Adipose tissue (tissue), 3 donors: Measurements from ENCODE around the gene CACNB1. TPM values are rescaled to one million over a fixed set of nuclear protein-coding genes. Genes with fewer than 3 reads are reported as not detected.

Source experiments
- H3K27ac ChIP-seq: one replicate; pipeline ENCODE4 v1.5.1; 2013; ENCODE audit warnings: low read depth, low read length
- WGBS, 3 donors: extraction: QIAGEN DNeasy Blood & Tissue Kit; methylation state at CpG; one replicate each; pipeline ENCODE4 v1.1.7; 2013; 5-methylcytosine and 5-hydroxymethylcytosine counted together
- polyA plus RNA-seq, 3 donors: library from polyadenylated mRNA; stranded (reverse); fragments of 200-250 nt; gene quantifications; one replicate each; pipeline ENCODE4 v1.2.3, GENCODE V29; 2013
- donor health status: healthy with polysubstance abuse.
- donor health status: Bipolar disorder and iron deficiency.
- donor health status: healthy.

CACNB1 gene
- polyA plus RNA-seq, 3 donors: 1.4 to 4.6 (median 1.5) TPM

GRCh38 chr17:39229274-39229913 lies 31.9 kb upstream of the CACNB1 start:
- 44 to 62% (median 48%) methylated on average over 11 of the region's 11 CpGs for WGBS, 3 donors
- no peak overlapping the region for H3K27ac ChIP-seq

GRCh38 chr17:39227364-39227919 lies 30.0 kb upstream of the CACNB1 start:
- H3K27ac ChIP-seq: no peak overlapping the region
- whole genome bisulfite sequencing, 3 donors: 69 to 73% (median 70%) methylated on average over 2 of the region's 2 CpGs

GRCh38 chr17:39225959-39226683 lies 28.7 kb upstream of the CACNB1 start:
- WGBS, 3 donors: 14 to 15% (median 14%) methylated on average over 24 of the region's 24 CpGs

DNA sequence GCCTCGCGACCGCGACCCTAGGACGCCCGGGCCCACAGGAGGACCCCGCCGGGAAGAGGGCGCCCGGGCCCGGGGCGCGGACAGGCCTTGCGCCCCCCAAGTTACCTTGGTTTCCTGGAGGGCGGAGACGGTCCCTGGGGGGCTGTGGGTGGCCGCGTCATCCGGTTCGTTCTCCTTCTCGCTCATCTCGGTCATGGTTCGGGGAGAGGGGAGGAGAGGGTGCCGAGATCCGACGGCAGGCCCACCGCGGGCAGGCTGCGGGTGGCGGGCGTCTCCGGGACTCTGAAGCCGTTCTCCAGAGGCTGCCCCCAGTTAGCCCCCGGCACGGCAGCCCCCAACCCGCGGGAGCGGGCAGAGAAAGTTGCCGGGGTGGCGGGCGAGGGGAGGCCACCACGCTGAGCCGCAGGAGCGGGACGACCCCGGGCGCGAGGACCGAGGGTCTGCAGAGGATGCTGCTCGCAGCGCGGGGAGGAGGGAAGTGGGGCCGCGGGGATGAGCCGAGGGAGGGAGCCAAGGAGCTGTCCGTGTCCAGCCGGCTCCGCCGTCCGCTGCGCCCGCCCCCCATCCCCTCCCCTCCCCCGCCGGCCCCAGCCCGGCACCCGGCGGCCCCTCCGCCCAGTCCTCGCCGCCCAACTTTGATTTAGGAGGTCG lies 28.0 kb upstream of the CACNB1 start, which contains the start of gene STAC2:
Gene STAC2, minus strand, starts transcription at position 638 of the 651 bp plus-strand sequence. Its CDS starts 443 bp downstream, at position 195.
- no peak within 1 kb of the TSS for H3K27ac ChIP-seq
- 1% methylated on average over 43 to 71 of the region's 71 CpGs for WGBS, 3 donors

More at GRCh38 chr17:39225959-39226683, 28.7 kb upstream of the CACNB1 start:
- no peak overlapping the region for H3K27ac ChIP-seq

DNA sequence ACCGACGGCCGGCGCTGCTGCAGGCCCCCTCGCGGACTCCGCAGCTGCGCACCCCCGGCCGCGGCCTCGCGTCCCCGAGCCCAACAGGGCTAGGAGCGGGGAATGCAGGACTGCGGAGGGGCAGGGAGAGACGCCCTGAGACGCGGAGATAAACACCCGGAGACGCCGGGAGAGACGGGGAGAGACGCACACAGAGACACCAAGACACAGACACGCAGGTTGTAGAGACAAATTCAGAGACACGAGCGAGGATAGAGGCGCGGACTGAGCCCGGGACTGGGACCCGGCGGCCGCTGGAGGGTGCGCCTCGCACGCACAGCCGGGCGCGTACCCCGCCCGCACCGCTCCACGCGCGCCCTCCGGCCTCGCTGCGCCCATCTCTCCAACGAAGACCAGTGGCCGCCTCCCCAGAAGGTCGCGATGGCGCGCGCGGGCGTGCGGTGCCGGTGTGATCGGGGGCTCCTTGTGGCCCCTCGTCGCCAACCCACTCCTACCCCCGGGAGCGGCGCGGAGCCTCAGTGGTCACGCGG lies 27.4 kb upstream of the CACNB1 start:
- no peak overlapping the region for H3K27ac ChIP-seq
- 2% methylated on average over 54 to 68 of the region's 68 CpGs for WGBS, 3 donors

DNA sequence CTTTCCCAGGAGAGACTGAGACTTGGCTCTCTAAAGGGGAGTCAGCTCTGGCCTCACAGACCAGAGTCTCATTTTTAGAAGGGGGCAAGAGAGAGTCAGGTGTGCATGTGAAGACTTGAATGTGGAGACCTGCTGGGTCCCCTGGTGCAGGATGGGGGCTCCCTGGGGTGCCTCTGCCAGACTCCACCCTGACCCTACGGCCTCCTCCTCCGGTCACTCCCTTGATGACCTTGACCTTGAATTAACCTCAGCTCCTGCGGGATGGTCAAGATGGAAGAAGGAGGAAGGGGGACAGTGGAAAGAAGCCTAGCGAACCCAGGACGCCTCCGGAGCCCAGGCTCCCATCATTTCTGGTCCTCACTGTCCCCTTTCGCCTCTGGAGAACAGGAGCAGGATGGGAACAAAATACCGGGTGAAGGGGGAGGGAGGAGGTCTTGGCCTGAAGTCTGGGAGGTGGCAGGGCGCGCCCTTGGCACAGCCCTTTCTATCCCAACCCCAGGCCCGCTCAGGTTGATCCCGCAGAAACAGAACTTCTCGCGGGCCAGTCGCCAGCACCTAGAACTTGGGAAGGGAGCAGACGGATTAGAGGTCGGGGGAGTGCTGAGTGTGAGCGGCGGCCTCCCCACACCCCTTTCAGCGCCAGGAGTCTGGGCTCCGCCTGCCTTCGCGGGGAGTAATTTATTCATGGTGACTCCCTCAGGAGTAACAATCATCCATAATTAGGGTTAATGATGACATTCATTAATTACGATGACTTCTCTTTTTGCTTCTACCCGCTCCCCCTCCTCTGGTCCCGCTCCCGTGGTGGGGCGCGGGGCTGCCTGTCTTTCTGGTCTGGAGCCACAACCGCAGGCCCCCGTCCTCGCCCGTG lies 26.7 kb upstream of the CACNB1 start:
- WGBS, 3 donors: 21 to 40% (median 37%) methylated on average over 33 of the region's 33 CpGs
- no peak overlapping the region for H3K27ac ChIP-seq

DNA sequence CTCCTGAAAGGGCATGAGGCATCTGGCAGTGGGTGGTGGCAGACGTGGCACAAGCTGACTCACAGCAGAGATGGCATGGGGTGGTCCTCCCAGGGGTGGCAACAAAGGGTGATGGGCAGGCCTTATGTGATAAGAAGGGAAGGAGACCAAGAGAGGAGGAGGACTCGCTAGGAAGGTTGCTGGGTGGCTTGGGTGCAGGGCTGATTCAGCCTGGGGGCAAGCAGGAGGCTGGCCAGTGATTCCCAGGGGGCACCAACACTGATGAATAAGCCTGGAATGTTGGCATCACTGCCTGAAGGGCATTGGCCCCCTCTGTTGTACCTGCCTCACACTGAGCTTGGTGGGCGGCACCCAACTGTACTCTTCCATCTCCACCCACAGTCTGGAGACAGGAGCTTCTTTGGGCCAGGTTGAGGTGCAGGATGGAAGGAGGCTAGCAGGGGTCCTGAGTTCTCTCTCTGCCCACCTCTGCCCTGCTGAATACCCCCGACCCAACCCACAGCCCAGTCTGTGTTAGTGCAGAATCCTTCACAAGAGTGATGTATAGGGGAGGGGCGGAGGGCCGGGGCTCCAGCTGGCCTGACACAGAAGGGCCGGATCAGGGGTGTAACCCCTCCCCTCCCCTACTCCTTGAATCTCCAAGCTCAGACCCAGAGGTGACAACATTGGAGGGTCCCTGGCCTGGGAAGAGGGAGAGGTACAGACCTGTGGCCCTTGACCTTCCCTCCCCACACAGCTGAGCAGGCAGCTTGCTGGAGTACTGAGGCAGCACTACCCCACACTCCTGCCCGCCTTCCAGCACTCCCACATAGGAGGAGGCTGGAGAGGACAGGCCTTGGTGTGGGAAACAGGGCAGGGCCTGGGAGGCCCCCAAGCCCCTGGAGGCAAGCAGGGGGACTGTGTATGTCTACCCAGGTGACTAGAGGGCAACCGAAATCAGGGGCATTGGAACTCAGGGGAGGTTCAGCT lies 25.7 kb upstream of the CACNB1 start:
- 77 to 83% (median 82%) methylated on average over 9 of the region's 9 CpGs for WGBS, 3 donors
- no peak overlapping the region for H3K27ac ChIP-seq

DNA sequence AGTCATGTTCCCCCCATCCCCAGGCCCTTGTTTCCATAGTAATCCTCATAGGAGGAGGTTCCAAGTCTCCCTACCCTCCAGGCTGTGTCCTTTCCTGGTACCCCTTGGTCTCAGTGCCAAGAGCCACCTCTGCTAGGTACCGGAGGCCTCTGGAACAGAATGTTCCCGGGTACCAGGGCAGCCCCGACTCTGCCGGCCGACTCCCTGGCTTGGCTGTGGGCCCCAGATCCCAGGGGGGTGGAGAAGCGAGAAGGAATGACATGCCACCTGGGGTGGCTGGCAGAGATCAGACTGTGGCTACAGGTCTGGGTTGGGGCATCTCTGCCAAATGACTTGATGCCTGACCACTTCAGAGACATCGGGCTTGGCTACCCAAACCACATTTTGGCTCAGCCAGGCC lies 24.7 kb upstream of the CACNB1 start:
- 81 to 89% (median 87%) methylated on average over 6 to 7 of the region's 7 CpGs for WGBS, 3 donors
- no peak overlapping the region for H3K27ac ChIP-seq

- 93 to 96% (median 96%) methylated on average over 6 of the region's 6 CpGs for WGBS, 3 donors
- H3K27ac ChIP-seq: no peak overlapping the region
Measured at GRCh38 chr17:39221572-39221971, 24.1 kb upstream of the CACNB1 start.

DNA sequence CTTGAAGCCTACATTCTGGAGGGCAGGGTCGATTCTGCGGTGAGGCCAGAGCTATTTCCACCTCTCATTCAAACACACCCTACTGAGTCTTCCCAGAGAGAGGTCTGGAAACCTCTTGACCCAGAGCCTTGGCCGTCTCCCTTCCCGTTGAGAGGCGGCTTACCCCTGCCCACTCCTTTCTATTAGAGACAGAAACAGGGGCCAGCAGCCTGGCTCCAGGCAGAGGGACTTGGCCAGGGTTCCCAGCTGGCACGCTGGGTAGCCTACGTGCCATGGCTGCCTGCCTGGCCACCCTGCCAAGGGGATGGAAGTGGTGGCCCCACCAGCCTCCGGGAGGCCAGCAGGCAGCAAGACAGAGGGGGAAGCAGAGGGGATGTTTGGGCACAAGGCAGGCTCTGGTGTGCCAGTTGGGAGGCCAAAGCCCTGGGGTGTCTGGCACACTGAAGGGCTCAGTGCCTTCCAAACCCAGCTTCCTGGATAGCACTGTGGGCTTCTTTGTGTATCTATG lies 22.2 kb upstream of the CACNB1 start:
- no peak overlapping the region for H3K27ac ChIP-seq
- 55 to 64% (median 63%) methylated on average over 8 of the region's 8 CpGs for WGBS, 3 donors

DNA sequence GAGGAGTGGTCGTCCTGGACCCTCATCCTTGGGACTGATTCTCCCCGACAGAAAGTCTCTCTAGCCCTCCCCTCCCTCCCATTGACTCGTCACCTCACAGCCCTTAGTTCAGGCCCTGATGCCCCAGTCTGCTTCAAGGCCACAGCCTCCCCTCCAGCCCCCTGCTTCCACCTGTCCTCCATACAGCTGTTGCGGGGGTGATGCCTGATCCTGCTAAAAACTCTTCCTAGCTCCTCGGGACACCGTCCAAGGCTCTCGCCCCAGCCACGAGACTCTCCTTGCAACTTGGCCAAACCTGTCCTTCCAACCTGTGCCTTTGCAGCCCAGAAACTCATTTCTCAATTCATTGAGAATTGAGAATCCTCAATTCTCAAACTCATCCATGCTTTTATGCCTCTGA lies 21.4 kb upstream of the CACNB1 start:
- no peak overlapping the region for H3K27ac ChIP-seq
- 69 to 75% (median 71%) methylated on average over 8 of the region's 8 CpGs for WGBS, 3 donors

- no peak overlapping the region for H3K27ac ChIP-seq
- 25 to 37% (median 34%) methylated on average over 24 of the region's 24 CpGs for WGBS, 3 donors
Measured at GRCh38 chr17:39217734-39218369, 20.4 kb upstream of the CACNB1 start.

DNA sequence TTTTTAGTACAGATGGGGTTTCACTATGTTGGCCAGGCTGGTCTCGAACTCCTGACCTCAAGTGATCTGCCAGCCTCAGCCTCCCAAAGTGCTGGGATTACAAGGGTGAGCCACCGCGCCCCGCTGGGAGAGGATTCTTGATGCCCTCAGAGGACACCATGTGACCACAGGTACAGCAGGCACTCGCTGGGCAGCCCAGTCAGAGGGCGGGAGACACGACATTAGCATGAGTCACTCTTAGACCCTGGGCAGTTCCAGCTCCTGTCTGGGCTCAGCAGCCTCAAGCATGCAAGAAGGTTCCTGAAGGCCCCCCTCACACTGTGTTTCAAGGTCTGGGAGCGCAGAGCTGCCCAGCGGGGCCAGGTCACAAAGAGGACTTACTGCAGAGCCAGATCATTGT lies 16.4 kb upstream of the CACNB1 start:
- no peak overlapping the region for H3K27ac ChIP-seq
- WGBS, 3 donors: 73 to 82% (median 76%) methylated on average over 9 of the region's 9 CpGs

DNA sequence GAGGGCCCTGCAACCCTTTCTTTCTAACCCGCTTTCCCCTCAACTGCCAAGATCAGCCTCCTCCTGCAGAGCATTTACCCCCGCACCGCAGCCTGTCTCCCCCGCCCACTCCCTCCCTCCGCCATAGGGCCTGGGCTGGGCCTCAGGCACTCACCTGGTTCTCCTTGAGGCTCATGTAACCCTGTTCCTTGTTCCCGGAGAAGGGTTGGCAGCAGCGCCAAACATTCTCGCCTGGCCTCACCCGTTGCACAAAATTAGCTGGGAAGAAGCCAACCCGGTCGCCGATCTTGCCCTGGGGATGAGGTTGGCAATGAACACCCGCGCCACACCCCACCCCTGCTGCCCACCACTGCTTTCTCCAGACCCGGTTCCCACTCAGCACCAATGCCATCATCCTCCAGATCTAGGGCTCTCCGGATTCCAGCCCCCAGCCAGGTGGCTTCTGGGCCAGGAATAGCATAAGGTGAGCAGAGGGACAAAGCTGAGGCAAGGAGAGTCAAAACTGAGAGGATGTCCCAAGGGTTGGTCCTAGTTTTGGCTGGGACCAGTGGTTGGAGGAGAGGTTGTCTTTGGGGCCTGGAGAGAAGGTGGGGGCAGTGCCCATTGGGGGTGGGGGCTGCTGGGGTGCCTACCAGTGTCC lies 15.5 kb upstream of the CACNB1 start:
- H3K27ac ChIP-seq: no peak overlapping the region
- 61 to 68% (median 66%) methylated on average over 16 of the region's 16 CpGs for WGBS, 3 donors

DNA sequence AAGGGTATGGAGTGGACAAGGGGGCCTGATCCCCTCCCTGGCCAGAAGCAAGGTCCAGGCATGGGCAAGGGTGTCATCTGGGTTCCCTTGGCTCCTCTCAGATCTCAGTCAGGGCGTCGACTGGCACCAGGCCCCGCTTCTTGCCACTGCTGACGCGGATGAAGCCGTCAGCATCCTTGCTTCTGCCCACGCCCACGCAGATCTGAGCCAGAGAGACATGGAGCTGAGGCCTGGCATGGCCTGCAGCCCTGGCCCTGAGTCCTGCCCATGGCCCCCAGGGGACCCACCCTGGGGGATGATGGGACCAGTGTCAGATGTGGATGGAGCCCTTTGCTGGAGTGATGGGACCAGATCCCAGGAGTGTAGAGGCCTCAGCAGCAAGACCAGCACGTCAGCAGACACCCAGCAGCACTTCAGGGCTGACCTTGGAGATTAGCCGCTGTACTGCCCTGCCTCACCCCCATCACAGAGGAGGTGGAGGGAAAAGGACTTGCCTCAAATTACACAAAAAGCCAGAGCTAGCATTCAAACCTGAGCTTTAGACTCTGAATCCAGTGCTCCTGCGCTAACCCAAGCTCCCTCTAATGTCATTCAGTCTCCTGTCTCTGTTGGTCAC lies 14.8 kb upstream of the CACNB1 start:
- H3K27ac ChIP-seq: no peak overlapping the region
- 81 to 89% (median 86%) methylated on average over 10 to 11 of the region's 11 CpGs for WGBS, 3 donors

DNA sequence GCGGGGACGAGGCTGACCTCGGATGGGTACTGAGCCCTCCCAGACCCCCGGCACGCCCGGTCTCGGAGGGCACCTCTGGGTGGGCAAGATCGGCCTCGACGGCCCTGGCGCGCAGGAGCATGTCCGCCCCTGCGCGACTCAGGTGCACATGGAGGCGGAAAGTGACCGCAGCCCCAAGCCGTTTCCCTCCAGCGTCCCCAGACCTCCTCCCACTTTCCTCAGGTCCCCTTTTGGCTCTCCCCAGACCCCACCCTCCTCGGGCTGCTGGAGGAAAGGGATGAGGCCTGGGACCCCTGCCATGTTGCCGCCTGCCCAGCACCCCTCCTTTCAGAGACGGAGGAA lies 12.6 kb upstream of the CACNB1 start:
- no peak overlapping the region for H3K27ac ChIP-seq
- 5 to 20% (median 10%) methylated on average over 9 to 22 of the region's 22 CpGs for WGBS, 3 donors
